HepG2 (cell line): ENCODE measurements around the gene ZNF514. TPM values are rescaled to one million over a fixed set of nuclear protein-coding genes. Genes with fewer than 3 reads are reported as not detected.
A peak's percentile ranks its signal among the peaks of the same experiment; 100 is the strongest.

Experiments
- CEBPB ChIP-seq: IDR thresholded peaks from 2 replicates; pipeline ENCODE4 v1.6.1; 2011; ENCODE audit warnings: low read depth, low read length, improper control_type of control experiment, borderline replicate concordance
- GABPA ChIP-seq, 2 experiments: IDR thresholded peaks; 2 replicates each; pipeline ENCODE4 v1.6.1; 2011 to 2016; ENCODE audit warnings: low read depth in 2 of 2, low read length in 1 of 2, missing biosample characterization in 1 of 2, missing genetic modification characterization in 1 of 2
- ISL2 ChIP-seq: sonication (generic); formaldehyde crosslinking; IDR thresholded peaks from 2 replicates; pipeline ENCODE4 v1.5.0; 2020; ENCODE audit warnings: missing genetic modification reagents
- MTF2 ChIP-seq: sonication (generic); formaldehyde crosslinking; IDR thresholded peaks from 2 replicates; pipeline ENCODE4 v1.5.0; 2020; ENCODE audit warnings: missing genetic modification reagents, borderline replicate concordance
- MYC ChIP-seq: sonication (generic); formaldehyde crosslinking; IDR thresholded peaks from 2 replicates; pipeline ENCODE4 v1.9.0; 2021; ENCODE audit warnings: missing genetic modification reagents, borderline replicate concordance
- NCOA2 ChIP-seq: sonication (generic); formaldehyde crosslinking; IDR thresholded peaks from 2 replicates; pipeline ENCODE4 v1.8.0; 2022; ENCODE audit warnings: inconsistent platforms
- RNF2 ChIP-seq: fragments of 450-650 bp; conservative IDR thresholded peaks from 2 replicates; pipeline ENCODE4 v1.6.1; 2016; ENCODE audit warnings: low read depth
- RXRA ChIP-seq: sonication (generic); formaldehyde crosslinking; IDR thresholded peaks from 2 replicates; pipeline ENCODE4 v1.5.1; 2020; ENCODE audit warnings: missing genetic modification reagents
- SP4 ChIP-seq: sonication (generic); formaldehyde crosslinking; IDR thresholded peaks from 2 replicates; pipeline ENCODE4 v1.8.1; 2023; ENCODE audit warnings: mild to moderate bottlenecking, missing genetic modification reagents
- ZNF180 ChIP-seq: sonication (generic); formaldehyde crosslinking; IDR thresholded peaks from 2 replicates; pipeline ENCODE4 v1.4.0; 2020; ENCODE audit warnings: low read depth, missing genetic modification reagents, borderline replicate concordance
- ZNF264 ChIP-seq: sonication (generic); formaldehyde crosslinking; IDR thresholded peaks from 2 replicates; pipeline ENCODE4 v1.4.0; 2020; ENCODE audit warnings: missing genetic modification reagents
- ZNF350 ChIP-seq: sonication (generic); formaldehyde crosslinking; IDR thresholded peaks from 2 replicates; pipeline ENCODE4 v1.4.0; 2020; ENCODE audit warnings: mild to moderate bottlenecking, low read depth, missing genetic modification reagents, borderline replicate concordance
- ZNF383 ChIP-seq: sonication (generic); formaldehyde crosslinking; IDR thresholded peaks from 2 replicates; pipeline ENCODE4 v1.4.0; 2020; ENCODE audit warnings: missing genetic modification reagents, mild to moderate bottlenecking, borderline replicate concordance
- ZNF75D ChIP-seq: sonication (generic); formaldehyde crosslinking; IDR thresholded peaks from 2 replicates; pipeline ENCODE4 v1.8.1; 2023; ENCODE audit warnings: missing genetic modification reagents, mild to moderate bottlenecking, borderline replicate concordance
- ZNF781 ChIP-seq: sonication (generic); formaldehyde crosslinking; IDR thresholded peaks from 2 replicates; pipeline ENCODE4 v1.5.1; 2020; ENCODE audit warnings: borderline replicate concordance, mild to moderate bottlenecking, missing genetic modification reagents; ENCODE audit errors: not compliant biosample characterization
- ZNF816 ChIP-seq: sonication (generic); formaldehyde crosslinking; IDR thresholded peaks from 2 replicates; pipeline ENCODE4 v1.8.0; 2022; ENCODE audit warnings: missing genetic modification reagents, mild to moderate bottlenecking, borderline replicate concordance
- polyA plus RNA-seq, 8 experiments: library from polyadenylated mRNA; depleted of rRNA in 3 of 8; stranded (reverse) in 7 of 8; unstranded in 1 of 8; fragments of >200 nt; fragmentation: Illumina TruSeq in 4 of 8; extraction: Trizol in 4 of 8; gene quantifications; 2 replicates each; pipeline versions ENCODE4 v1.2.1 to v1.2.3, GENCODE V29; 2011 to 2016; ENCODE audit warnings: low read depth in 4 of 8, missing spikeins in 1 of 8, mixed read lengths in 1 of 8; ENCODE audit not compliant: insufficient read depth in 1 of 8
- total RNA-seq, 5 experiments: library from RNA; depleted of rRNA; stranded (reverse); fragments of >200 nt; fragmentation: Illumina TruSeq; extraction: Trizol; gene quantifications; 2 replicates each; pipeline ENCODE4 v1.2.3, GENCODE V29; 2016; ENCODE audit warnings: low read depth in 1 of 5
- TF ChIP-seq, protein P1 (sequence below): sonication (generic); formaldehyde crosslinking; IDR thresholded peaks from 2 replicates; pipeline ENCODE4 v1.5.0; 2020; ENCODE audit warnings: mild to moderate bottlenecking, missing genetic modification reagents
- TF ChIP-seq, protein P2 (sequence below), 2 experiments: sonication (generic) in 1 of 2; formaldehyde crosslinking in 1 of 2; IDR thresholded peaks; 2 replicates each; pipeline versions ENCODE4 v1.4.0 to v1.6.1; 2018 to 2020; ENCODE audit warnings: missing genetic modification reagents in 2 of 2, borderline replicate concordance in 1 of 2, low read depth in 1 of 2, mild to moderate bottlenecking in 1 of 2, missing biosample characterization in 1 of 2
- TF ChIP-seq, protein P3 (sequence below): sonication (generic); formaldehyde crosslinking; IDR thresholded peaks from 2 replicates; pipeline ENCODE4 v1.5.0; 2020; ENCODE audit warnings: mild to moderate bottlenecking, missing genetic modification reagents
- TF ChIP-seq, protein P4 (sequence below): sonication (generic); formaldehyde crosslinking; IDR thresholded peaks from 2 replicates; pipeline ENCODE4 v1.8.0; 2022; ENCODE audit warnings: mild to moderate bottlenecking, missing genetic modification reagents

The ZNF514 gene
- total and polyA plus RNA-seq, 2 of the 13 experiments (the other 11 are each of a cell fraction or from before 2014, with no cell fraction given) = 15.2 to 18.7 TPM

DNA sequence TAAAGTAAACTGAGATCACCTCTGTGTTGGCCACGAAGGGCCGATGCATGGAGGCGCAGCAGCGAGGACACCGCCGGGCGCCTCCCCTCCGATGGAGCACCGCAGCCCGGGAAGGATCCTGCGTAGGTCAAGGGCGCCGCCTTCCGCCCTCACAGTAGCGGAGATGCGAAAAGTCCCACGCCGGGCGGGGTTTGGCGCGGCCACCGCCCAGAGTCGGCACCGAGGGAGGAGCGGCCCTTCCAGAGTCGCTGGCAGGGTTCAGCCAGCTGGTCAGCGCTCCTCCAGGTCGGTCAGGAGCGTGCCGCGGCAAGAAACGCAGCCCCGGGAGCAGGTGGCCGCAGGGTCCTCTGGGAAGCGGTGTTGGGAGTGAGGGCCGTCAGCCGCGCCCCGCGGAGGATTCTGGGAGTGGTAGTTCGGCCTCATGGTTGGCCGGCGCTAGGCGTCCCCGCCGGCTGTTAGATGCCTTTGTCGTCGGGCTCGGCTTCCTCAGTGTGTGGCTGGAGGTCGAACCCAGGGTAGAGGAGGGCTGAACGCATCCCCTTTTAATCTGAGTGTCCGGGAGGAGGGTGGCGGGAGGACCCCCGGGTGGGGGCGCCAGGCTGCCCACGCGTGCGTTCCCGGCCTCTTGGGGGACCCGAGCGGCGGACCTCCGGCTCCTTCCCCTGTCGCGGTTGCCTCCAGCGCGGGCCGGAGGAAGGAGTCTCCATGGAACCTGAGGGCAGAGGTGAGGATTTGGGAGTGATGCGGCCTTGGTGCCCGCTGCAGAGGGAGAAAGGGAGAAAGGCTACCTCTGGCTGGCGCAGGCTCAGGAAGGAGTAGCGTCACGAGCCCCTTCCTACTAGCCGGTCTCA, 47.7 kb upstream of the ZNF514 start, which contains the start of gene ZNF892 (continued):
- TF ChIP-seq ZNF180 (CRISPR knock-in tag) (no peak), ZNF781 (CRISPR knock-in tag) (no peak), RNF2 (no peak), ZNF383 (CRISPR knock-in tag) (no peak), RXRA (CRISPR knock-in tag) (peak; percentile 48; the same call in 1 of the 2 replicates), CEBPB (no peak), ISL2 (CRISPR knock-in tag) (peak; percentile 52; the same call in 1 of the 2 replicates), MTF2 (CRISPR knock-in tag) (peak; percentile 56; the same call in 1 of the 2 replicates), ZNF75D (no peak), ZNF264 (CRISPR knock-in tag) (no peak), ZNF350 (CRISPR knock-in tag) (no peak; the same call in 1 of the 2 replicates), GABPA (IDR thresholded peaks at IDR 0.05; ENCODE audit: low read depth, low read length) (no peak), GABPA (CRISPR knock-in tag; IDR thresholded peaks at IDR 0.05; ENCODE audit: low read depth) (peak; percentile 54; the same call in 1 of the 2 replicates), ZNF816 (0 out of 2 replicates have a peak, but pooled peaks have one; percentile 61), NCOA2 (no peak), SP4 (CRISPR knock-in tag) (0 out of 2 replicates have a peak, but pooled peaks have one; percentile 34), MYC (CRISPR knock-in tag) (peak; percentile 63)
- TF ChIP-seq, protein P1, sequence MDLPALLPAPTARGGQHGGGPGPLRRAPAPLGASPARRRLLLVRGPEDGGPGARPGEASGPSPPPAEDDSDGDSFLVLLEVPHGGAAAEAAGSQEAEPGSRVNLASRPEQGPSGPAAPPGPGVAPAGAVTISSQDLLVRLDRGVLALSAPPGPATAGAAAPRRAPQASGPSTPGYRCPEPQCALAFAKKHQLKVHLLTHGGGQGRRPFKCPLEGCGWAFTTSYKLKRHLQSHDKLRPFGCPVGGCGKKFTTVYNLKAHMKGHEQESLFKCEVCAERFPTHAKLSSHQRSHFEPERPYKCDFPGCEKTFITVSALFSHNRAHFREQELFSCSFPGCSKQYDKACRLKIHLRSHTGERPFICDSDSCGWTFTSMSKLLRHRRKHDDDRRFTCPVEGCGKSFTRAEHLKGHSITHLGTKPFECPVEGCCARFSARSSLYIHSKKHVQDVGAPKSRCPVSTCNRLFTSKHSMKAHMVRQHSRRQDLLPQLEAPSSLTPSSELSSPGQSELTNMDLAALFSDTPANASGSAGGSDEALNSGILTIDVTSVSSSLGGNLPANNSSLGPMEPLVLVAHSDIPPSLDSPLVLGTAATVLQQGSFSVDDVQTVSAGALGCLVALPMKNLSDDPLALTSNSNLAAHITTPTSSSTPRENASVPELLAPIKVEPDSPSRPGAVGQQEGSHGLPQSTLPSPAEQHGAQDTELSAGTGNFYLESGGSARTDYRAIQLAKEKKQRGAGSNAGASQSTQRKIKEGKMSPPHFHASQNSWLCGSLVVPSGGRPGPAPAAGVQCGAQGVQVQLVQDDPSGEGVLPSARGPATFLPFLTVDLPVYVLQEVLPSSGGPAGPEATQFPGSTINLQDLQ = peak; percentile 83
- TF ChIP-seq, protein P2, sequence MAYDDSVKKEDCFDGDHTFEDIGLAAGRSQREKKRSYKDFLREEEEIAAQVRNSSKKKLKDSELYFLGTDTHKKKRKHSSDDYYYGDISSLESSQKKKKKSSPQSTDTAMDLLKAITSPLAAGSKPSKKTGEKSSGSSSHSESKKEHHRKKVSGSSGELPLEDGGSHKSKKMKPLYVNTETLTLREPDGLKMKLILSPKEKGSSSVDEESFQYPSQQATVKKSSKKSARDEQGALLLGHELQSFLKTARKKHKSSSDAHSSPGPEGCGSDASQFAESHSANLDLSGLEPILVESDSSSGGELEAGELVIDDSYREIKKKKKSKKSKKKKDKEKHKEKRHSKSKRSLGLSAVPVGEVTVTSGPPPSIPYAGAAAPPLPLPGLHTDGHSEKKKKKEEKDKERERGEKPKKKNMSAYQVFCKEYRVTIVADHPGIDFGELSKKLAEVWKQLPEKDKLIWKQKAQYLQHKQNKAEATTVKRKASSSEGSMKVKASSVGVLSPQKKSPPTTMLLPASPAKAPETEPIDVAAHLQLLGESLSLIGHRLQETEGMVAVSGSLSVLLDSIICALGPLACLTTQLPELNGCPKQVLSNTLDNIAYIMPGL (CRISPR knock-in tag; IDR thresholded peaks at IDR 0.05; ENCODE audit: borderline replicate concordance in 1 of 2, low read depth in 1 of 2) = peak in 1 of 2 experiments; percentile 46; a peak in 1 of 4 replicates
- TF ChIP-seq, protein P3, sequence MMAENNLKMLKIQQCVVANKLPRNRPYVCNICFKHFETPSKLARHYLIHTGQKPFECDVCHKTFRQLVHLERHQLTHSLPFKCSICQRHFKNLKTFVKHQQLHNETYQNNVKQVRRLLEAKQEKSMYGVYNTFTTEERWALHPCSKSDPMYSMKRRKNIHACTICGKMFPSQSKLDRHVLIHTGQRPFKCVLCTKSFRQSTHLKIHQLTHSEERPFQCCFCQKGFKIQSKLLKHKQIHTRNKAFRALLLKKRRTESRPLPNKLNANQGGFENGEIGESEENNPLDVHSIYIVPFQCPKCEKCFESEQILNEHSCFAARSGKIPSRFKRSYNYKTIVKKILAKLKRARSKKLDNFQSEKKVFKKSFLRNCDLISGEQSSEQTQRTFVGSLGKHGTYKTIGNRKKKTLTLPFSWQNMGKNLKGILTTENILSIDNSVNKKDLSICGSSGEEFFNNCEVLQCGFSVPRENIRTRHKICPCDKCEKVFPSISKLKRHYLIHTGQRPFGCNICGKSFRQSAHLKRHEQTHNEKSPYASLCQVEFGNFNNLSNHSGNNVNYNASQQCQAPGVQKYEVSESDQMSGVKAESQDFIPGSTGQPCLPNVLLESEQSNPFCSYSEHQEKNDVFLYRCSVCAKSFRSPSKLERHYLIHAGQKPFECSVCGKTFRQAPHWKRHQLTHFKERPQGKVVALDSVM = no peak
- TF ChIP-seq, protein P4, sequence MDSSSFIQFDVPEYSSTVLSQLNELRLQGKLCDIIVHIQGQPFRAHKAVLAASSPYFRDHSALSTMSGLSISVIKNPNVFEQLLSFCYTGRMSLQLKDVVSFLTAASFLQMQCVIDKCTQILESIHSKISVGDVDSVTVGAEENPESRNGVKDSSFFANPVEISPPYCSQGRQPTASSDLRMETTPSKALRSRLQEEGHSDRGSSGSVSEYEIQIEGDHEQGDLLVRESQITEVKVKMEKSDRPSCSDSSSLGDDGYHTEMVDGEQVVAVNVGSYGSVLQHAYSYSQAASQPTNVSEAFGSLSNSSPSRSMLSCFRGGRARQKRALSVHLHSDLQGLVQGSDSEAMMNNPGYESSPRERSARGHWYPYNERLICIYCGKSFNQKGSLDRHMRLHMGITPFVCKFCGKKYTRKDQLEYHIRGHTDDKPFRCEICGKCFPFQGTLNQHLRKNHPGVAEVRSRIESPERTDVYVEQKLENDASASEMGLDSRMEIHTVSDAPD = 0 out of 2 replicates have a peak, but pooled peaks have one; percentile 16
